ENCODE results near the gene FLVCR2. TPM values are rescaled to one million over a fixed set of nuclear protein-coding genes. Genes with fewer than 3 reads are reported as not detected.

FLVCR2 gene
- total and polyA plus RNA-seq, 2 experiments from 2014 or later = 0.33 TPM; not detected in 1

- DNase-seq = no peak
- H4K20me1 ChIP-seq (ENCODE audit: insufficient read depth) = no peaks in the 10 kb centered on the region
- no peak overlapping the region for H2AFZ ChIP-seq
- H3K4me3 ChIP-seq = no peak overlapping the region
- TF ChIP-seq EZH2phosphoT487 (IDR thresholded peaks at IDR 0.05; ENCODE audit: insufficient read depth, low read depth) (no peak), EZH2 (IDR thresholded peaks at IDR 0.05; ENCODE audit: insufficient read depth, poor library complexity, severe bottlenecking) (no peak)
- peaks cover 35% of the 10 kb centered on the region for H3K27me3 ChIP-seq (replicated peaks; ENCODE audit: insufficient read depth)
- WGBS, 2 experiments (ENCODE audit: low coverage in 1 of 2, low lambda C conversion rate in 2 of 2, missing lambda C conversion rate in 2 of 2) = 66 to 81% methylated on average over 7 of the region's 7 CpGs
- no peaks in the 10 kb centered on the region for H3K9me3 ChIP-seq (ENCODE audit: low read depth)
- H3K4me2 ChIP-seq (ENCODE audit: unreplicated experiment) = no peak overlapping the region
- H3K9me2 ChIP-seq (ENCODE audit: insufficient read depth) = no peaks in the 10 kb centered on the region
- H3K79me2 ChIP-seq (ENCODE audit: insufficient read depth) = no peaks in the 10 kb centered on the region
- H3K4me1 ChIP-seq (ENCODE audit: insufficient read depth) = no peaks in the 10 kb centered on the region
- no peaks in the 10 kb centered on the region for H3K36me3 ChIP-seq (ENCODE audit: low read depth)
- H3K27ac ChIP-seq = no peak overlapping the region
- in situ Hi-C loops (cut with MboI) = no loop called here
- no peaks in the 10 kb centered on the region for H3F3A ChIP-seq (ENCODE audit: insufficient read depth)
- H3K9ac ChIP-seq = no peak overlapping the region
Measured at GRCh38 chr14:75568140-75568539, 10.3 kb upstream of the FLVCR2 start.

GRCh38 chr14:75568791-75569190, 9.6 kb upstream of the FLVCR2 start:
- H3K4me1 ChIP-seq (ENCODE audit: insufficient read depth) = no peaks in the 10 kb centered on the region
- H3K27ac ChIP-seq = no peak overlapping the region
- TF ChIP-seq EZH2phosphoT487 (IDR thresholded peaks at IDR 0.05; ENCODE audit: insufficient read depth, low read depth) = no peak
- no peak for TF ChIP-seq EZH2 (IDR thresholded peaks at IDR 0.05; ENCODE audit: insufficient read depth, poor library complexity, severe bottlenecking)
- no peaks in the 10 kb centered on the region for H3K9me2 ChIP-seq (ENCODE audit: insufficient read depth)
- H3K79me2 ChIP-seq (ENCODE audit: insufficient read depth) = no peaks in the 10 kb centered on the region
- peaks cover 37% of the 10 kb centered on the region; the same call in 1 of the 2 replicates for H3K27me3 ChIP-seq (replicated peaks; ENCODE audit: insufficient read depth)
- 50 to 54% methylated on average over 6 of the region's 6 CpGs for WGBS, 2 experiments (ENCODE audit: low coverage in 1 of 2, low lambda C conversion rate in 2 of 2, missing lambda C conversion rate in 2 of 2)
- H2AFZ ChIP-seq = no peak overlapping the region
- no peak overlapping the region for H3K4me3 ChIP-seq
- no peak for DNase-seq
- H3K9me3 ChIP-seq (ENCODE audit: low read depth) = no peaks in the 10 kb centered on the region
- in situ Hi-C loops (cut with MboI) = no loop called here
- no peaks in the 10 kb centered on the region for H3K36me3 ChIP-seq (ENCODE audit: low read depth)
- H3K9ac ChIP-seq = no peak overlapping the region
- H3K4me2 ChIP-seq (ENCODE audit: unreplicated experiment) = no peak overlapping the region
- no peaks in the 10 kb centered on the region for H3F3A ChIP-seq (ENCODE audit: insufficient read depth)
- H4K20me1 ChIP-seq (ENCODE audit: insufficient read depth) = no peaks in the 10 kb centered on the region

- WGBS, 2 experiments (ENCODE audit: low coverage in 1 of 2, low lambda C conversion rate in 2 of 2, missing lambda C conversion rate in 2 of 2) = 14 to 21% methylated on average over 2 of the region's 2 CpGs
- in situ Hi-C loops (cut with MboI) = no loop called here
- no peak for TF ChIP-seq EZH2phosphoT487 (IDR thresholded peaks at IDR 0.05; ENCODE audit: insufficient read depth, low read depth)
- TF ChIP-seq EZH2 (IDR thresholded peaks at IDR 0.05; ENCODE audit: insufficient read depth, poor library complexity, severe bottlenecking) = no peak
Measured at GRCh38 chr14:75570797-75571196, 7.6 kb upstream of the FLVCR2 start.

GRCh38 chr14:75572104-75572503, 6.3 kb upstream of the FLVCR2 start:
- no peak overlapping the region for H3K27ac ChIP-seq
- no peaks in the 10 kb centered on the region for H3K36me3 ChIP-seq (ENCODE audit: low read depth)
- no peaks in the 10 kb centered on the region for H3K4me1 ChIP-seq (ENCODE audit: insufficient read depth)
- no peaks in the 10 kb centered on the region for H3K9me2 ChIP-seq (ENCODE audit: insufficient read depth)
- H3F3A ChIP-seq (ENCODE audit: insufficient read depth) = peaks cover 3% of the 10 kb centered on the region; the same call in 1 of the 2 replicates
- DNase-seq = no peak
- H3K4me3 ChIP-seq = no peak overlapping the region
- H3K27me3 ChIP-seq (replicated peaks; ENCODE audit: insufficient read depth) = peaks cover 32% of the 10 kb centered on the region; the same call in 1 of the 2 replicates
- H4K20me1 ChIP-seq (ENCODE audit: insufficient read depth) = no peaks in the 10 kb centered on the region
- no peak overlapping the region for H3K9ac ChIP-seq
- 75 to 81% methylated on average over 6 of the region's 6 CpGs for WGBS, 2 experiments (ENCODE audit: low coverage in 1 of 2, low lambda C conversion rate in 2 of 2, missing lambda C conversion rate in 2 of 2)
- no peaks in the 10 kb centered on the region for H3K79me2 ChIP-seq (ENCODE audit: insufficient read depth)
- no peak overlapping the region for H2AFZ ChIP-seq
- no peaks in the 10 kb centered on the region for H3K9me3 ChIP-seq (ENCODE audit: low read depth)
- in situ Hi-C loops (cut with MboI) = no loop called here
- no peak overlapping the region for H3K4me2 ChIP-seq (ENCODE audit: unreplicated experiment)
- TF ChIP-seq EZH2phosphoT487 (IDR thresholded peaks at IDR 0.05; ENCODE audit: insufficient read depth, low read depth) = no peak
- no peak for TF ChIP-seq EZH2 (IDR thresholded peaks at IDR 0.05; ENCODE audit: insufficient read depth, poor library complexity, severe bottlenecking)

More at GRCh38 chr14:75570797-75571196, 7.6 kb upstream of the FLVCR2 start:
- Histone ChIP-seq H3F3A (ENCODE audit: insufficient read depth) (no peaks in the 10 kb centered on the region), H2AFZ (no peak overlapping the region), H3K79me2 (ENCODE audit: insufficient read depth) (no peaks in the 10 kb centered on the region), H3K27ac (no peak overlapping the region), H3K36me3 (ENCODE audit: low read depth) (no peaks in the 10 kb centered on the region), H3K4me2 (ENCODE audit: unreplicated experiment) (no peak overlapping the region), H3K9me2 (ENCODE audit: insufficient read depth) (no peaks in the 10 kb centered on the region), H3K9me3 (ENCODE audit: low read depth) (no peaks in the 10 kb centered on the region), H4K20me1 (ENCODE audit: insufficient read depth) (no peaks in the 10 kb centered on the region), H3K9ac (no peak overlapping the region), H3K4me3 (no peak overlapping the region), H3K27me3 (replicated peaks; ENCODE audit: insufficient read depth) (peaks cover 38% of the 10 kb centered on the region; the same call in 1 of the 2 replicates), H3K4me1 (ENCODE audit: insufficient read depth) (no peaks in the 10 kb centered on the region)
- DNase-seq = no peak

- Histone ChIP-seq H4K20me1 (ENCODE audit: insufficient read depth) (no peaks in the 10 kb centered on the region), H3F3A (ENCODE audit: insufficient read depth) (peaks cover 7% of the 10 kb centered on the region; the same call in 1 of the 2 replicates), H3K9ac (no peak overlapping the region), H3K4me3 (no peak overlapping the region), H3K4me2 (ENCODE audit: unreplicated experiment) (no peak overlapping the region), H3K4me1 (ENCODE audit: insufficient read depth) (no peaks in the 10 kb centered on the region), H3K9me2 (ENCODE audit: insufficient read depth) (no peaks in the 10 kb centered on the region), H3K27me3 (replicated peaks; ENCODE audit: insufficient read depth) (peaks cover 19% of the 10 kb centered on the region), H3K36me3 (ENCODE audit: low read depth) (no peaks in the 10 kb centered on the region), H3K79me2 (ENCODE audit: insufficient read depth) (no peaks in the 10 kb centered on the region), H3K9me3 (ENCODE audit: low read depth) (no peaks in the 10 kb centered on the region), H2AFZ (no peak overlapping the region), H3K27ac (no peak overlapping the region)
- in situ Hi-C loops (cut with MboI) = no loop called here
- TF ChIP-seq EZH2 (IDR thresholded peaks at IDR 0.05; ENCODE audit: insufficient read depth, poor library complexity, severe bottlenecking) (no peak), EZH2phosphoT487 (IDR thresholded peaks at IDR 0.05; ENCODE audit: insufficient read depth, low read depth) (no peak)
- DNase-seq = no peak
- WGBS, 2 experiments (ENCODE audit: low coverage in 1 of 2, low lambda C conversion rate in 2 of 2, missing lambda C conversion rate in 2 of 2) = 45% methylated on average over 3 of the region's 3 CpGs
Measured at GRCh38 chr14:75577090-75577489, 1.3 kb upstream of the FLVCR2 start.

Data from GM23248 (cell line).